OCI-LY7 (cell line): ENCODE results near the gene SNTB2. TPM values are rescaled to one million over a fixed set of nuclear protein-coding genes. Genes with fewer than 3 reads are reported as not detected.
A peak's percentile ranks its signal among the peaks of the same experiment; 100 is the strongest.

ENCODE experiments used
- BruUV-seq: library from RNA; stranded (reverse); fragments of 400-500 nt; replicated peaks from 2 replicates; lab custom pipeline; 2021; lab: Mats Ljungman, UMichigan
- CTCF ChIA-PET: fragments of 300-600 bp; sonication (Branson Sonifier 250); formaldehyde crosslinking; loops from one replicate; lab custom pipeline; 2022; ENCODE audit warnings: antibody characterized with exemption; ENCODE audit not compliant: unreplicated experiment; lab: Charles Lee
- POLR2A ChIA-PET: fragments of 300-600 bp; sonication (Branson Sonifier 250); formaldehyde crosslinking; loops from one replicate; lab custom pipeline; 2022; ENCODE audit warnings: antibody characterized with exemption; lab: Charles Lee
- DNase-seq: peaks from one replicate; pipeline ENCODE4 v3.0.0-alpha.2; 2015; ENCODE audit warnings: low spot score
- H2AFZ ChIP-seq: fragments of 200-600 bp; sonication (generic), shearing (Covaris generic); 2 replicates; pipeline ENCODE4 v1.6.1; 2014; ENCODE audit warnings: mild to moderate bottlenecking, antibody characterized with exemption, low read length, moderate library complexity
- H3K27ac ChIP-seq: fragments of 200-600 bp; sonication (generic); 2 replicates; pipeline ENCODE4 v1.5.1; 2014; ENCODE audit warnings: mixed run types, low read depth, mild to moderate bottlenecking, moderate library complexity, low read length, inconsistent platforms; ENCODE audit not compliant: poor library complexity, severe bottlenecking
- H3K36me3 ChIP-seq: fragments of 200-600 bp; sonication (generic); 2 replicates; pipeline ENCODE4 v1.6.1; 2014; ENCODE audit warnings: mild to moderate bottlenecking, antibody characterized with exemption, low read length, moderate library complexity, mixed read lengths; ENCODE audit not compliant: insufficient read depth
- H3K4me1 ChIP-seq: fragments of 200-600 bp; sonication (generic); 2 replicates; pipeline ENCODE4 v1.5.1; 2014; ENCODE audit warnings: mild to moderate bottlenecking, low read length; ENCODE audit not compliant: insufficient read depth, poor library complexity, severe bottlenecking
- H3K4me2 ChIP-seq: fragments of 200-600 bp; sonication (generic); 2 replicates; pipeline ENCODE4 v1.6.1; 2014; ENCODE audit warnings: mild to moderate bottlenecking, low read length
- H3K4me3 ChIP-seq: fragments of 200-600 bp; sonication (generic); 2 replicates; pipeline ENCODE4 v1.5.1; 2014; ENCODE audit warnings: mild to moderate bottlenecking, low read depth, low read length; ENCODE audit not compliant: poor library complexity, severe bottlenecking
- H3K79me2 ChIP-seq: fragments of 200-600 bp; sonication (generic); 2 replicates; pipeline ENCODE4 v1.6.1; 2016; ENCODE audit warnings: low read depth, mild to moderate bottlenecking, low read length, moderate library complexity, mixed read lengths; ENCODE audit not compliant: insufficient read depth
- H3K9me2 ChIP-seq: fragments of 200-600 bp; sonication (generic); 2 replicates; pipeline ENCODE4 v1.6.1; 2016; ENCODE audit warnings: mild to moderate bottlenecking, low read length, mixed read lengths; ENCODE audit not compliant: insufficient read depth
- H3K9me3 ChIP-seq: fragments of 200-600 bp; sonication (generic); 2 replicates; pipeline ENCODE4 v1.6.1; 2014; ENCODE audit warnings: mild to moderate bottlenecking, mixed run types, low read length, mixed read lengths
- H4K20me1 ChIP-seq: fragments of 200-600 bp; sonication (generic); 2 replicates; pipeline ENCODE4 v1.6.1; 2014; ENCODE audit warnings: mild to moderate bottlenecking, antibody characterized with exemption, low read length, moderate library complexity, mixed read lengths; ENCODE audit not compliant: insufficient read depth
- EZH2phosphoT487 ChIP-seq: fragments of 200-600 bp; sonication (generic); IDR thresholded peaks from 2 replicates; pipeline ENCODE4 v1.6.1; 2018; ENCODE audit warnings: low read depth, borderline replicate concordance, mild to moderate bottlenecking, mixed run types, antibody characterized with exemption, low read length, moderate library complexity, mixed read lengths
- intact Hi-C: fragments of 100-400 bp; cut with micrococcal nuclease; formaldehyde crosslinking; loops from one replicate; pipeline ENCODE4 v1.10.0; 2022; ENCODE audit not compliant: unreplicated experiment
- total RNA-seq, 2 experiments: library from RNA; depleted of rRNA in 1 of 2; stranded (reverse); fragments of >200 nt in 1 of 2; shearing (Covaris generic) in 1 of 2; gene quantifications; 2 replicates each; pipeline ENCODE4 v1.2.3, GENCODE V29; 2014 to 2022
- TF ChIP-seq, protein P1 (sequence below): fragments of 200-600 bp; sonication (generic); conservative IDR thresholded peaks from 2 replicates; pipeline ENCODE4 v1.5.1; 2014; ENCODE audit warnings: mild to moderate bottlenecking, antibody characterized with exemption, low read length, moderate library complexity, mixed read lengths

SNTB2 gene
- total RNA-seq, 2 experiments from 2014 or later, result 21.2 to 34.1 TPM

DNA sequence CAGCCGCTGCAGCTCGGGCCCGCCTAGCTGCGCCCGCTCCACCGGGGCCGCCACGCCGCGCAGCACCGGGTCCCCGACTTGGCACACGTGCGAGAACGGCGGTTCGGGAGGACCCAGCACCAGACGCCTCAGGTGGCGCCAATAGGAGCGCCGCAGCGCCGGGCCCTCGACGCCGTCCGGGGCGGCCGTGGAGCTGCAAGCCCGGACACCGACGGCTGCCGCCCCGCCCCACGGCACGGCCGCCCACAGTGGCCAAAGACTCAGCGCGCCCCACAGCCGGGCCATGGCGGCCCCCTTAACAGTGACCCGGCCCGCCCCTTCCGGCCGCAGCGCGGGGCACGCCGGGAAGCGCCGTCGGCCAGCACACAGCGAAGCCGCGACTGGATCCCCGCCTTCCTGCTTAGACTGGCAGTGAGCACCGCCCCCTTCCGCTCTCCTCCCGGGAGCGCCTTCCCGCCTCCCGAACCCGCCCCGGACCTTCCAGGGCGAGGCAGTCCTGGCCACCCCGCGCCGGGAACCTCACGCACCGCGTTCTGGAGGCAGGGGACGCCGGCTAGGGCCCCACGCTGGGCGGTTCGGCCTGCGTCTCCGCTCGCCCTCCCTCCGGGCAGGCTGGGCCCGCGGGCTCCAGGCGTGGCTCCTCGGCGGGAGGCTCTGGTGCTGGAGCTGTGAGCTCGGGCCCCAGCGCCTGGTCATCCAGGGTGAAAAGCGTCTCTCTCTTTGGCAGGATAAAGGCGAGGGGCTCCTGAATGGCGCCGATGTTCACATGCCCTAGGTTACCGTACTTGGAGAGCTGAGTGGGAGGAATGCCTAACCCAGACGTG, 143.5 kb downstream of the SNTB2 start, which contains the start of gene PDF:
PDF (minus strand) TSS at position 303 of the 824 bp plus-strand sequence; CDS start at position 285, 18 bp downstream.
- BruUV-seq, result no TSS peak

DNA sequence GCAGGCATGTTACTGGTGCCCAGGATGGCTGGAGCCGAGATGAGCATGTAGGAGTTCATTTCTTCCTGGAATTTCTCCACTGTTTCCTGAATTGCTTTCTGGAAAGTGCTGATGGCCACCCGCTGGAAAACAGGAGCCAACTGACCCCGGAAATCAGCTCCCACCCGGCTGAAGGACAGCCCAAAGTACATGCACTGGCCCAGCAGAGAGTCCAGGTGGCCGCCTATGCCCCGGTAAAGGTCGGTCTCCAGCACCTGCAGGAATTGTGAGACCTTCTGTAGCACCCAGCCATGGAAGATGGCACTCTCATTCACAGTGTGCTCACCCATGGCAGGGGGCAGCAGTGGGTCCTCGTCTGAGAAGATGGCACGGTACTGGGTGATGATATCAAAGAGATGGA, 147.7 kb downstream of the SNTB2 start:
- intact Hi-C loops, result loop anchor here (10.0 kb wide), 1 partner anchor 430 kb away; the partner anchor contains the start of gene WWP2
- DNase-seq, result no peak
- peaks cover 53% of the 10 kb centered on the region for H3K36me3 ChIP-seq
- no peak overlapping the region for H3K4me3 ChIP-seq
- ChIA-PET CTCF (no interaction called here), POLR2A (interaction anchor here (0.5 to 0.6 kb wide), 2 partner anchors 85 to 199 kb away, joined by 4 read pairs; no protein-coding TSS in a partner anchor)
- H3K9me3 ChIP-seq, result no peaks in the 10 kb centered on the region
- no peak for TF ChIP-seq EZH2phosphoT487
- TF ChIP-seq, protein P1, sequence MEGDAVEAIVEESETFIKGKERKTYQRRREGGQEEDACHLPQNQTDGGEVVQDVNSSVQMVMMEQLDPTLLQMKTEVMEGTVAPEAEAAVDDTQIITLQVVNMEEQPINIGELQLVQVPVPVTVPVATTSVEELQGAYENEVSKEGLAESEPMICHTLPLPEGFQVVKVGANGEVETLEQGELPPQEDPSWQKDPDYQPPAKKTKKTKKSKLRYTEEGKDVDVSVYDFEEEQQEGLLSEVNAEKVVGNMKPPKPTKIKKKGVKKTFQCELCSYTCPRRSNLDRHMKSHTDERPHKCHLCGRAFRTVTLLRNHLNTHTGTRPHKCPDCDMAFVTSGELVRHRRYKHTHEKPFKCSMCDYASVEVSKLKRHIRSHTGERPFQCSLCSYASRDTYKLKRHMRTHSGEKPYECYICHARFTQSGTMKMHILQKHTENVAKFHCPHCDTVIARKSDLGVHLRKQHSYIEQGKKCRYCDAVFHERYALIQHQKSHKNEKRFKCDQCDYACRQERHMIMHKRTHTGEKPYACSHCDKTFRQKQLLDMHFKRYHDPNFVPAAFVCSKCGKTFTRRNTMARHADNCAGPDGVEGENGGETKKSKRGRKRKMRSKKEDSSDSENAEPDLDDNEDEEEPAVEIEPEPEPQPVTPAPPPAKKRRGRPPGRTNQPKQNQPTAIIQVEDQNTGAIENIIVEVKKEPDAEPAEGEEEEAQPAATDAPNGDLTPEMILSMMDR, result no peak
- H3K9me2 ChIP-seq, result no peaks in the 10 kb centered on the region
- peaks cover 34% of the 10 kb centered on the region for H3K79me2 ChIP-seq
- H4K20me1 ChIP-seq, result peaks cover 1% of the 10 kb centered on the region; the same call in 1 of the 2 replicates
- H3K4me1 ChIP-seq, result peaks cover 24% of the 10 kb centered on the region
- no peak overlapping the region for H2AFZ ChIP-seq
- H3K27ac ChIP-seq, result no peak overlapping the region
- BruUV-seq, result no TSS peak
- no peak overlapping the region for H3K4me2 ChIP-seq

More for the DNA sequence above, 143.5 kb downstream of the SNTB2 start, which contains the start of gene PDF:
- peaks cover 35% of the 10 kb centered on the region for H4K20me1 ChIP-seq
- no peak for TF ChIP-seq EZH2phosphoT487
- TF ChIP-seq, protein P1, result no peak
- peak; percentile 90 for DNase-seq
- H3K9me2 ChIP-seq, result no peaks in the 10 kb centered on the region
- peak within 1 kb of the TSS; percentile 75 for H3K4me3 ChIP-seq
- H3K9me3 ChIP-seq, result no peaks in the 10 kb centered on the region
- CTCF ChIA-PET, result no interaction called here
- POLR2A ChIA-PET, result interaction anchor here (0.7 to 2.8 kb wide), 3 partner anchors 10 to 41 kb away, joined by 3 to 11 read pairs (median 7); partner anchors contain the start of gene NIP7
- peaks cover 56% of the 10 kb centered on the region for H3K79me2 ChIP-seq
- peaks cover 48% of the 10 kb centered on the region for H3K4me1 ChIP-seq
- peak within 1 kb of the TSS; percentile 70 for H3K27ac ChIP-seq
- peaks cover 83% of the 10 kb centered on the region for H3K36me3 ChIP-seq
- intact Hi-C loops, result loop anchor here (1.0 to 10.0 kb wide), 6 partner anchors 9 to 434 kb away; partner anchors contain the start of genes COG8, NIP7, VPS4A and WWP2
- H3K4me2 ChIP-seq, result peak within 1 kb of the TSS; percentile 89
- peak within 1 kb of the TSS; percentile 79 for H2AFZ ChIP-seq
